SHP77 (cell line): ENCODE measurements around the gene MON1B.

Source experiments
- DNase-seq, 2 experiments: peaks; one replicate each; lab custom pipeline; 2025; lab: John Stamatoyannopoulos, UW

MON1B gene

DNA sequence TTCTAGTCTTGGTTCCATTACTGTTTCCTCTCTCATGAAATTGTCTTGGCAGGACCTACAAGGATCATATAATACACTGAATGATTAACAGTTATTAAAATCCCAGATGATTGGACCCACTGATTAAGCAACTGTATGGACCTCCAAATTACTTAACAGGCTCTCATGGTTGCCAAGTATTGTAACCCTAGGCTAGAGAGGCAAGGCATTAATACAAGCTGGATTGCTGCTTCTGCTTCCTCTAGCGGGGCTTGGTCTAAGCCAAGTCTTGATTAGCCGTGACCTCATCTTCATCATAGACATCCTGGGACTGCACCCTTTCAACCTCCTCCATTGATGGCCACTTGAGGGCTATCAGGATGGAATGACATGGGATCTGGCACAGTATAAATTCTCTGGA lies 55.2 kb downstream of the MON1B start:
- no peak for DNase-seq

GRCh38 chr16:77250400-77250799 lies 59.4 kb downstream of the MON1B start:
- DNase-seq = no peak
